Left renal pelvis (tissue), 4 donors: ENCODE measurements around the gene BAIAP2L2. TPM values are rescaled to one million over a fixed set of nuclear protein-coding genes. Genes with fewer than 3 reads are reported as not detected.
"Not testable (repeated sequence)": the region's sequence is repeated elsewhere in the genome, so short reads cannot be mapped to it uniquely, and the experiment has no call there.

ENCODE experiments used
- DNase-seq, 4 donors: peaks; one replicate each; pipeline ENCODE4 v3.0.0-alpha.2; 2013; ENCODE audit warnings: low read depth in 4 of 4, low spot score in 3 of 4
- polyA plus RNA-seq, 4 donors: library from polyadenylated mRNA; unstranded; fragments of 120-200 nt; gene quantifications; one replicate each; pipeline ENCODE4 v1.2.1, GENCODE V29; 2013; ENCODE audit not compliant: insufficient read length in 4 of 4

BAIAP2L2 gene
- polyA plus RNA-seq, 4 donors, result 1.3 to 8.4 (median 4.3) TPM

- no peak for DNase-seq
These were observed 26.4 kb downstream of the BAIAP2L2 start, which contains the start of gene SLC16A8 for GRCh38 chr22:38083931-38084631. Gene SLC16A8 (minus strand): TSS chr22:38084184. CDS start chr22:38082873, 1,311 bp downstream.

- DNase-seq, result no peak
These were observed 27.3 kb downstream of the BAIAP2L2 start for GRCh38 chr22:38082986-38083710.

DNA sequence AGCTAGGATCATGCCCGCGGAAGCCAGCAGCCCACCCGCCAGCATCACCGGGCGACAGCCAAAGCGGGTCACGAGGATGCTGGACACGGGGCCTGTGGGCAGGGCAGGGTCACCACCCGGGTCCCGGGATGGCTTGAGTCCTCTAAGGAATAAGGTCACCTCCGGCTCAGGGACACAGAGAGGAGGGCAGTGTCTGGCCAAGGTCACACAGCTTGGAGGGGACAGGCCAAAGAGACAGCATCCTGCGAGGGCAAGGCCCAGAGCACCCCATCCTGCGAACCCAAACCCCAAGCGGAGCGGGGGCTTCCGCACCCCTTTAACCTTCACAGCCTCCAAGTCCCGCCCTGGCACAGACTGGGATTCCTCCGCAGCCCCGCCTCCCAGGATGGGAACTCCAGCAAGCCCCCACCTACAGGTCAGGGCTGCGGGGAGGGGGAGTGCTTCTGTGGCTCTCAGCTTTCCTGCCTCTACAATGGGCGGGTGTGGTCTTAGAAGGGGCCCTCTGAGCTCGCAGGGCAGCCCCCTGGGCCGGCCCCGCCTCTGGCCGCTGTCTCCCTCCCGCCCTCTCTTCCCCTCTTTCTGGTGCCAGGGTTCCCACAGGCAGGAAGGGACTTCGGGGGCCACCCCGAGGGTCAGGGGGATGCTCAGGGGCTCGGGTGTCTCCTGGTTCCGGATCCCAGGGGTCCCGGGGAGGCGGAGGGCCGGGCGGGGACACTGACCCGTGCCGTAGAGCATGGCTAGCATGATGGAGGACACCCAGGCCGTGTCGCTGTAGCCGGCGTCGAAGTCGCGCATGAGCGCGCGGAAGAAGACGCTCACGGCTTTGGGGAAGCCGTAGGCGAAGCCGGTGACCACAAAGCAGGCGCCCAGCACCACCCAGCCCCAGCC, 28.3 kb downstream of the BAIAP2L2 start:
- DNase-seq, result no peak

DNA sequence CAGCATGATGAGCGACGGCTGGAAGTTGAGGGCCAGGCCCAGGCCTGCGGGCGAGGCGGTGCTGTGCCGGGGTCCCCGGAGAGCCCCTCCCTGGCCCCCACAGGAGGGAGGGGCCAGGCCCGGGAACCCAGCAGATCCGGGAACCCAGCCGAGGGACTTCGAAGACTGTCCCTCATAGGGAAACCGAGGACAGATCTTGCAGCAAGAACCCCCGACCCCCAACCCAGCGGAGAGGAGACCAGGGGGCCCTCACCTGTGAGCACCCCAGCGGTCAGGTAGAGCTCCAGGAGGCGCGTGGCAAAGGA, 28.9 kb downstream of the BAIAP2L2 start:
- no peak for DNase-seq

GRCh38 chr22:38080850-38081635, 29.4 kb downstream of the BAIAP2L2 start:
- no peak for DNase-seq

DNA sequence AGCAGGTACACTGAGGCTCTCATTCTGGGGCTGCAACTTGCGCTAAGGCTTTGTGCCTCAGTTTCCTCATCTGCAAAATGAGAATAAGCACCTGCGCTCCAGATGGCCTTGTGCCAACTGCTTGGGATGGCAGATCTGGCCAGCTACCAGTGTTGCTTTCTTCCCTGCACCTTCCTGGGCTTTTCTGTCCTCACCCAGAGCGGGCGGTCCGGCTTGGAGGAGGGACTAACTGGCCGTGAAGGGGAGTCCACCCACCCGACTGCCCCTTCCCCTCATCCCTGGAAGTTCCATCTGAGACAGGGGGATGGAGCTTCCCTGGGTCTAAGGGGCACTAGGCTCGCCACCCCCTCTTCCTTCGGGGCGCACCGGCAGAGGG, 30.0 kb downstream of the BAIAP2L2 start:
- no peak for DNase-seq

DNA sequence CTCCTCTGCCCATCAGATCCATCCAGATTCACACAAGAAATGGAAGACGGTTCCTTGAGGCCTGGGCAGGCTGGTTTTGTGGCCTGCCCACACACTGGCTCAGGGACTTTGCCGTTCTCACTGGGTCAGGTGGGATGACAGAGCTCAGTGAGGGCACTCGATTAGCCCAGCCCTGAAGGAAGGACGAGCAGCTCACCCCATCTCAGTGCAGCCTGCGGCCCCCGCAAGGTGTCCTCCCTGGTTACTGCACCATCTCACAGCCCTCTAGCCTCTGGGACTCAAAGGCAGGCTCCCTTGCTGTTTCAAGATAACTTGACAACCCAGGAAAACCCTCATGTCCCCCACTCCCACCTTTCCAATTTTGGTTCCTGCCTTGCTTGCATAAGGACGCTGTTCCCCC, 30.7 kb downstream of the BAIAP2L2 start:
- no peak for DNase-seq

DNA sequence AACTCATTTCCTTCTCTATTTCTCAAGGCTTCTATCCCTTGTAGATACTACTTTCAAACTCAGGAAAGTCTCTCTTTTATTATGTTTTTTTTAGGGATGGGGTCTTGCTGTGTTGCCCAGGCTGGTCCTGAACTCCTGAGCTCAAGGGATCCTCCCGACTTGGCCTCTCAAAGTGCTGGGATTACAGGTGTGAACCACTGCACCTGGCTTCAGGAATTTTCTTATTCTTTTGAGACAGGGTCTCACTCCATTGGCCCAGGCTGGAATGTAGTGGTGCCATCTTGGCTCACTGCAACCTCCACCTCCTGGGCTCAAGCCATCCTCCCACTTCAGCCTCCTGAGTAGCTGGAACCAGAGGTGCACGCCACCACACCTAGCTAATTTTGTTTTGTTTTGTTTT, 31.3 kb downstream of the BAIAP2L2 start:
- DNase-seq, result not testable (repeated sequence)

GRCh38 chr22:38078046-38078840, 32.2 kb downstream of the BAIAP2L2 start:
- no peak for DNase-seq

DNA sequence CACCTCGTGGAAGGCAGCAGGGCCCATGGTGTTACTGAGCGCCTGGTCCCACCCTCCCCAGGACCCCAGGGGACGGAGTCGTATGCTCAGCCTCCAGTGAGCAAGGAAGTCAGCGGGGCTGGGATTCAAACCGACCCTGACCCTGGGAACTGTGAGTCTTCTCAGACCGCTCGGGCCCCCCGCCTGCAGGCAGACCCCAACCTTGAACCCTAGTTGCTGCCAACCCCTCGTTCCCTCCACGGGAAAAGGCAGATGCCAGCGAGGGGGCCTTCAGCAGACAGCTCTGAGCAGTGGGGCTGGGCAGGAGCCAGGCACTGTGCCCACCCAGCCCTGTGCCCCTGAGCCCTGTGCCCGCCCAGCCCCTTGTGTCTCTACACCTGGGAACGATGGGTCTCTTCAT, 32.9 kb downstream of the BAIAP2L2 start:
- no peak for DNase-seq

DNA sequence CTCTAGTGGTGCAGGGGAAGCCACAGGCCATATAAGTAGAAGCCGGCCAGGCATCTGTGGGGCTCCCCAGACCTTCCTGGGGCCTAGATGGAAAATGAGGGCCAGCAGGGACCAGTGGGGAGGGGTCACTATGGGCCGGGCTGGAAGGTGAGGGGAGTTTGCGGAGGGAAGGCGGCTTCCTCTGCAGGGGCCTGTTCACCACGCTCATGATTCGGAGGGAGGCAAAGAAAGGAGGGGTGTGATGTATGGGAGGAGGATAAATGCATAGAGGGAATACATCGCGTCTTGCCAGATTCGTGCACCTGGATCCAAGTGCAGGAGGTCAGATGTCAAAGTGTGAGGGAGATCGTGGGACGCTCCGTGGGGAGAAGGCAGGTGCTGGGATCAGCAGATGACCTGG, 33.4 kb downstream of the BAIAP2L2 start:
- no peak for DNase-seq

- no peak for DNase-seq
These were observed 34.5 kb downstream of the BAIAP2L2 start for GRCh38 chr22:38075961-38076360.

GRCh38 chr22:38075105-38075825, 35.2 kb downstream of the BAIAP2L2 start:
- no peak for DNase-seq

GRCh38 chr22:38074181-38075104, 36.0 kb downstream of the BAIAP2L2 start:
- no peak for DNase-seq

DNA sequence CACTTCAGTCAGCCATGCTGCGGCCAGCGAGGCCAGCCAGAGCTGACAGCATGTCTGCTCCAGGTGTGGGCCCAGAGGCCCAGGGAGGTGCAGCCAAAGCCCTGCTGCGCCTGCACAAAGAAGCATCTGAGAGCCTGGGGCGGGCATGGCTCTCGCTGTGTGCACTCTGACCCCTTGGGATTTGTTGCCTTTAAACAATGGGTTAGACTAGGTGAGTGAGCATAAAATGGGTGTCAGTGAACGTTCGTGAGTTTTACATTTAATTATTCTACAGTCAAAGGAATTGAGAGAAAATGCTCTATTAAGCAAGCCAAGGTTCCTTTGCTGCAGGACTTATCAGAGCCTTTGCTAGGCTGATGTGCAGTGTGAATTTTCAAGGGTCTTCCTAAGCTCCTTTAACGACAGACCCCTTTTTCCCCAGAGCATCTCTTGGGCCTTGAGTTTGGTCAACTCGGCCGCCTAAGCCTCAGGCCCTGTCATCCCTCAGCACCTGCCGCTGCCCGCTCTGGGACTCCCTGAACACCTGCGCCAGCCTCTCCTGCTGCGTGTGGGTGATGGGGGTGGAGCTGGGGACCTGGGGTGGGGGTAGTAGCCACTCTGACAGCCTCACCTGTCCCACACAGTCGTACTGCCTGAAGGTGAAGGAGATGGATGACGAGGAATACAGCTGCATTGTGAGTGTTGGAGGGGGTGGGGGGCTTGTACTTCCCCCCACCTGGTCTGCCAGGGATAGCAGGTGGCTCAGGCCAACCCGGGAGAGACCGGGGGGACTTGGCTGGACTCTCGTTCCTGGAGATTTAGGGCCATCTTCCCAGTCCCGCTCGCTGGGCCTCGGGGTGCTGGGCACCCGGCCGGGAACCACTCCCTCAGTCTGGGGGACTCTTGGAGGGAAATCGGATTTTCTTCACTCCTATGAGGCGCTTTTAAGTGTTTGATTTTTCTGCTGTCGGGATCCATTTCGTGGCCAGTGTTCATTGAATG, 37.0 kb downstream of the BAIAP2L2 start:
- no peak for DNase-seq

DNA sequence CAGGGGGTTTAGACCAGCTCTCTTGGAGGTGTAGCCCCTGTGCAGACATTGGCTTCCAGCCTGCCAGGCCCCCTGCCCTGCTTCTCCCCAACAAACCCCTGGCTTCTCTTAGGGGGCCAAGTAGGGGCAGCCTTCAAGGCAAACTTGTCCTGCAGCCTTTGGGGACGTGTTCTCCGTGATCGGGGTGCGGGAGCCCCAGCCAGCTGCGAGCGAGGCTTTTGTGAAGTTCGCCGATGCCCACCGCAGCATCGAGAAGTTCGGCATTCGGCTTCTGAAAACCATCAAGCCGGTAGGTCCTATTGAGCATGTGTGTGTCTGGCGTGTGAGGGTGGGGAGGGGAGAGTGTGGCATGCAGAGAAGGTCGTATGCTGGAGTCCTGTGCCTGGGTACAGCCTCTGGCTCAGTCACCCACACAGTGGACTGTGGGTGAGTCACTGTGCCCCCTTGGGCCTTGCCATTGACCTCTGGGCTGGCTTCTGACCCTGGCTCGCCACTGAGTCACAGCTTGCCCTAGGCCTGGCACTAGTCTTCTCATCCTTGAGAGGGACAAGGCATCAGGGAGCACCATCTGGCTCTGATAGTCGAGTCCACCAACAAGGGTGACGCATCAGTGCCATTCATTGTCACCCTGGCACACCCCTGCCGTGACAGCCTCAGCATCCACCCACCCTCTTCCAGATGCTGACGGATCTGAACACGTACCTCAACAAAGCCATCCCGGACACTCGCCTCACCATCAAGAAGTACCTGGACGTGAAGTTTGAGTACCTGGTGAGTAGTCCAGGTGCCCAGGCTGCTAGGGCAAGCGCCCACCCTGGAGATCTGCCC, 37.9 kb downstream of the BAIAP2L2 start:
- DNase-seq, result no peak
